HG03060 (cell line): ENCODE data around the gene ARFIP2.
A peak's percentile ranks its signal among the peaks of the same experiment; 100 is the strongest.

ENCODE experiments used
- ATAC-seq: cut with Tn5 transposase; IDR thresholded peaks from one replicate; pipeline ENCODE4 v1.9.1; 2021; ENCODE audit warnings: low read depth, moderate number of reproducible peaks; ENCODE audit not compliant: unreplicated experiment

The ARFIP2 gene

GRCh38 chr11:6448574-6448973 is 32.6 kb downstream of the ARFIP2 start:
- ATAC-seq: no peak

- ATAC-seq: no peak
Observed at GRCh38 chr11:6443269-6444003, 37.7 kb downstream of the ARFIP2 start.

GRCh38 chr11:6442441-6442840 is 38.7 kb downstream of the ARFIP2 start:
- ATAC-seq: no peak

GRCh38 chr11:6440906-6441358 is 40.2 kb downstream of the ARFIP2 start, which contains the start of gene HPX:
HPX (minus strand) TSS chr11:6440987; CDS start chr11:6440963, 24 bp downstream.
- ATAC-seq: no peak

GRCh38 chr11:6438979-6439571 is 42.1 kb downstream of the ARFIP2 start:
- no peak for ATAC-seq

GRCh38 chr11:6437993-6438392 is 43.1 kb downstream of the ARFIP2 start:
- ATAC-seq: no peak

- ATAC-seq: no peak
Observed at GRCh38 chr11:6437423-6437822, 43.7 kb downstream of the ARFIP2 start.

- peak; percentile 38 for ATAC-seq
Observed at GRCh38 chr11:6433998-6434660, 47.0 kb downstream of the ARFIP2 start.

- no peak for ATAC-seq
Observed at GRCh38 chr11:6431861-6432260, 49.3 kb downstream of the ARFIP2 start.

- ATAC-seq: no peak
Observed at GRCh38 chr11:6427516-6427915, 53.6 kb downstream of the ARFIP2 start.
